Measurements from ENCODE around the gene MUC15.

DNA sequence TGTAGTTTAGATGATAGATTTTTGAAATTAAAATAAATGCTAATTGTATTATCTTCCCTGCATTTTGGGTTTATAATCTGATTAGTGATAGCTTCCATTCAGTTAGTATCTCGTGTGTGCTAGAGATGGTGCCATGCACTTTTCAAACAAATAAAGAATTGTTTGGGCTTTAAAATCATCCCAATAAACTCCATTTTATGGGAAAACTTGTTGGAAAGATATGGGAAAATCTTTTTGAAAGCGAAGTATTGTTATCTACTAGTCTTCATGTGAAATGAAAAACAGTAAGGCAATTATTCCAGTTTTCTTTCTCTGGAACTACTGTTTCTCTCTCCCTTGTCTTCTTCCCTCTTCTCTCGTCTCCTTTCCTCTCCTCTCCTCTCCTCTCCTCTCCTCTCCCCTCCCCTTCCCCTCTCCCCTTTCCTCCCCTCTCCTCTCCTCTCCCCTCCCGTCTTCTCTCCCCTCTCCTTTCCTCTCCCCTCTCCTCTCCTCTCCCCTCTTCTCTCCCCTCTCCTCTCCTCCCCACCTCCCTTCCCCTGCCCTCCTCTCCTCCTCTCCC is 27.9 kb upstream of the MUC15 start:
- TF ChIP-seq, protein P1, sequence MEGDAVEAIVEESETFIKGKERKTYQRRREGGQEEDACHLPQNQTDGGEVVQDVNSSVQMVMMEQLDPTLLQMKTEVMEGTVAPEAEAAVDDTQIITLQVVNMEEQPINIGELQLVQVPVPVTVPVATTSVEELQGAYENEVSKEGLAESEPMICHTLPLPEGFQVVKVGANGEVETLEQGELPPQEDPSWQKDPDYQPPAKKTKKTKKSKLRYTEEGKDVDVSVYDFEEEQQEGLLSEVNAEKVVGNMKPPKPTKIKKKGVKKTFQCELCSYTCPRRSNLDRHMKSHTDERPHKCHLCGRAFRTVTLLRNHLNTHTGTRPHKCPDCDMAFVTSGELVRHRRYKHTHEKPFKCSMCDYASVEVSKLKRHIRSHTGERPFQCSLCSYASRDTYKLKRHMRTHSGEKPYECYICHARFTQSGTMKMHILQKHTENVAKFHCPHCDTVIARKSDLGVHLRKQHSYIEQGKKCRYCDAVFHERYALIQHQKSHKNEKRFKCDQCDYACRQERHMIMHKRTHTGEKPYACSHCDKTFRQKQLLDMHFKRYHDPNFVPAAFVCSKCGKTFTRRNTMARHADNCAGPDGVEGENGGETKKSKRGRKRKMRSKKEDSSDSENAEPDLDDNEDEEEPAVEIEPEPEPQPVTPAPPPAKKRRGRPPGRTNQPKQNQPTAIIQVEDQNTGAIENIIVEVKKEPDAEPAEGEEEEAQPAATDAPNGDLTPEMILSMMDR (conservative IDR thresholded peaks at IDR 0.05; ENCODE audit: low read depth, low read length): no peak
- no peak for TF ChIP-seq EZH2 (IDR thresholded peaks at IDR 0.05; ENCODE audit: low read length, unreplicated experiment)

All from PC-3 (cell line).